Stomach (tissue), 9 donors: Measurements from ENCODE around the gene EGFLAM. TPM values are rescaled to one million over a fixed set of nuclear protein-coding genes. Genes with fewer than 3 reads are reported as not detected.

ENCODE experiments used
- DNase-seq, 2 donors: peaks; one replicate each; pipeline versions ENCODE4 v3.0.0 to v3.0.0-alpha.2; 2013 to 2019
- H3K27ac ChIP-seq, 5 donors: fragments of 200-600 bp in 4 of 5; sonication (generic) in 4 of 5; one replicate each; pipeline ENCODE4 v1.5.1; 2013 to 2019; ENCODE audit warnings: mild to moderate bottlenecking in 1 of 5, moderate library complexity in 1 of 5
- H3K27me3 ChIP-seq, 3 donors: fragments of 200-600 bp; sonication (generic); one replicate each; pipeline ENCODE4 v1.5.1; 2017 to 2019; ENCODE audit warnings: mixed run types in 1 of 3
- H3K36me3 ChIP-seq, 4 donors: fragments of 200-600 bp; sonication (generic); 1 replicate in 3 of 4; 2 replicates in 1 of 4; pipeline ENCODE4 v1.5.1; 2016 to 2019
- H3K4me1 ChIP-seq, 4 donors: fragments of 200-600 bp; sonication (generic); one replicate each; pipeline ENCODE4 v1.5.1; 2016 to 2019
- H3K4me3 ChIP-seq, 4 donors: fragments of 200-600 bp; sonication (generic) in 3 of 4; one replicate each; pipeline ENCODE4 v1.5.1; 2016 to 2019; ENCODE audit warnings: mild to moderate bottlenecking in 1 of 4
- H3K9me3 ChIP-seq, 4 donors: fragments of 200-600 bp; sonication (generic); one replicate each; pipeline ENCODE4 v1.5.1; 2016 to 2019
- CTCF ChIP-seq, 7 experiments: fragments of 450-650 bp in 4 of 7; fragments of 200-600 bp in 3 of 7; sonication (generic) in 3 of 7; IDR thresholded peaks; one replicate each; pipeline ENCODE4 v1.5.1; 2016 to 2019; ENCODE audit warnings: antibody characterized with exemption in 7 of 7, control low read depth in 2 of 7, mild to moderate bottlenecking in 1 of 7
- EP300 ChIP-seq: sonication (generic); formaldehyde crosslinking; IDR thresholded peaks from one replicate; pipeline ENCODE4 v1.6.1; 2017; ENCODE audit warnings: antibody characterized with exemption
- POLR2A ChIP-seq, 4 donors: fragments of 450-650 bp; IDR thresholded peaks; one replicate each; pipeline ENCODE4 v1.6.1; 2016; ENCODE audit warnings: antibody characterized with exemption in 4 of 4, control low read depth in 2 of 4, mild to moderate bottlenecking in 1 of 4, moderate library complexity in 1 of 4
- POLR2AphosphoS5 ChIP-seq, 3 donors: sonication (generic); formaldehyde crosslinking; IDR thresholded peaks; one replicate each; pipeline ENCODE4 v1.6.1; 2016; ENCODE audit warnings: antibody characterized with exemption in 3 of 3
- WGBS, 5 donors: extraction: QIAGEN DNeasy Blood & Tissue Kit in 3 of 5; methylation state at CpG; one replicate each; pipeline versions ENCODE4 v1.1.5 to v1.1.7; 2013 to 2018; 5-methylcytosine and 5-hydroxymethylcytosine counted together
- intact Hi-C: fragments of 100-400 bp; cut with DNase I; formaldehyde crosslinking; loops from one replicate; pipeline ENCODE4 v1.15.1; 2023; ENCODE audit warnings: low total_unique reads
- polyA plus RNA-seq, 3 donors: library from polyadenylated mRNA; stranded (reverse); fragments of 200-250 nt; gene quantifications; one replicate each; pipeline ENCODE4 v1.2.3, GENCODE V29; 2013
- total RNA-seq, 5 donors: library from RNA; depleted of rRNA; stranded (reverse); fragments of >200 nt; gene quantifications; one replicate each; pipeline versions ENCODE4 v1.1.0 to v1.2.3, GENCODE V29; 2014 to 2016
- donor health status: healthy with polysubstance abuse.
- donor health status: Bipolar disorder and iron deficiency.
- donor health status: healthy.

The EGFLAM gene
- total and polyA plus RNA-seq, 8 donors: 0.61 to 5.9 (median 1.4) TPM; not detected in 3

DNA sequence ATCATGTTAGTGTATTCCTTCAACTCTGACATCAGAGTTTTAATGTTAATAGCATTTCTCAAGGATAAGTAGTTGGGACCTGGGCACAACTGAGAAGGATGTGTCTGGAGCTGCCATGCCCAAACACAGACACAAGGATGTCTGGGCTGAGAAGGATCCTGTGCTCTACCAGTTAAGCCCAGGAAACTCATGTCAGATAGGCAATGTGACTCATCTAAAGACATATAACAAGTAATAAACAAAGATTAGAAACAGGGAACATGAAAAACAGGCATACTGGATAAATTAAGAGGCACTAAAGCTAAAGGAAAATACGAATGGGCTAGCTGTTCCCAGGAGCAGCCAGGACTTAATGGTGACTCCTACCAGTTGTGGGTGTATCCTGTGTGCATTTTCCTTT lies 9.1 kb upstream of the EGFLAM start:
- WGBS, 5 donors: 18 to 65% (median 25%) methylated on average over 1 of the region's 1 CpG
- intact Hi-C loops: no loop called here
- Histone ChIP-seq H3K27ac (no peak overlapping the region), H3K9me3 (peaks cover 0 to 6% (median 0%) of the 10 kb centered on the region in 4 donors), H3K4me3 (no peak overlapping the region), H3K4me1 (no peaks in the 10 kb centered on the region), H3K36me3 (no peaks in the 10 kb centered on the region), H3K27me3 (peaks cover 0 to 20% (median 0%) of the 10 kb centered on the region in 3 donors)
- no peak for DNase-seq
- no peak for TF ChIP-seq CTCF (IDR thresholded peaks at IDR 0.05)
- TF ChIP-seq POLR2A (IDR thresholded peaks at IDR 0.05): no peak
- no peak for TF ChIP-seq POLR2AphosphoS5 (IDR thresholded peaks at IDR 0.05)
- no peak for TF ChIP-seq EP300

DNA sequence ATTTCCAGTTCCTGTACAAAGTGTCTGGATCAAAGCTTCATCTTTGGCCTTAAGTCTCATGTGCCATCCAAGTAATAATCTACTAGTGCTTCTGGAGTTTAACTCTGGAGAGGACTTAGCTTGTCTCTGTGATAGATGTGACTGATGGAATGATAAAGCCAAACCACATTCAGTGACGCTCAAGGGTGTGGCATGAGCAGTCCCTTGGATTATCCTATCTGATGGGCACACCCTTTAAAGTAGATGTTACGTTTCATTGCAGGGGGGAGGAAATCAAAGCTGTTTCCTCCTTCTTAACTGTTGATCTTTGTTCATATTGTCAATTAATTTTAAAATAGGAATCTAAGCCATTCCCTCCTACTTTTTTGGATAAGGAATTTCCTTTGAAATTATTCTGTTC lies 8.5 kb upstream of the EGFLAM start:
- WGBS, 5 donors: 48 to 69% (median 57%) methylated on average over 2 of the region's 2 CpGs
- Histone ChIP-seq H3K36me3 (no peaks in the 10 kb centered on the region), H3K4me1 (no peaks in the 10 kb centered on the region), H3K9me3 (peaks cover 0 to 6% (median 0%) of the 10 kb centered on the region in 4 donors), H3K4me3 (no peak overlapping the region), H3K27me3 (peaks cover 0 to 20% (median 0%) of the 10 kb centered on the region in 3 donors), H3K27ac (no peak overlapping the region)
- DNase-seq: no peak
- intact Hi-C loops: no loop called here
- TF ChIP-seq POLR2AphosphoS5 (IDR thresholded peaks at IDR 0.05) (no peak), EP300 (no peak), CTCF (IDR thresholded peaks at IDR 0.05) (no peak), POLR2A (IDR thresholded peaks at IDR 0.05) (no peak)

- no peak for DNase-seq
Measured at GRCh38 chr5:38250763-38251448, 7.5 kb upstream of the EGFLAM start.

DNA sequence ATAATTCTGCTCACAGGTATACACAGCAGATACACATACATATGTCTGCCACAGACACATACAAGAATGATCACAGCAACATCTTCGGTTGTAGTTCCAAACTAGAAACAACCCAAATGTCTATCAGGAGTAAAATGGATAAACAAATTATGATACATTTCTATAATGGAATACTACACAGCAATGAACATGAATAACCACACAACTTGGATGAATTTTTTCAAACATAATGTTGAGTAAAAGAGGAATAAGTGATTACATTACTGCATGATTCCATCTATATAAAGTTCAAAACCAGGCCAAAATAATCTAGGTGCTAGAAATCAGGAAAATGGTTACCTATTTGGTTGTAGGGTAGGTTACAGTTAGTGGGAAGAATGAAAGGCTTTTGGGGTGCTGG lies 4.6 kb upstream of the EGFLAM start:
- intact Hi-C loops: no loop called here
- 82 to 93% (median 82%) methylated on average over 1 of the region's 1 CpG for WGBS, 5 donors
- H3K4me1 ChIP-seq: peaks cover 13 to 22% (median 18%) of the 10 kb centered on the region in 4 donors

More at GRCh38 chr5:38250763-38251448, 7.5 kb upstream of the EGFLAM start:
- Histone ChIP-seq H3K36me3 (no peaks in the 10 kb centered on the region), H3K27ac (no peak overlapping the region), H3K9me3 (peaks cover 0 to 6% (median 0%) of the 10 kb centered on the region in 4 donors), H3K27me3 (peaks cover 0 to 27% (median 0%) of the 10 kb centered on the region in 3 donors), H3K4me3 (no peak overlapping the region), H3K4me1 (no peaks in the 10 kb centered on the region)
- intact Hi-C loops: no loop called here
- WGBS, 5 donors: 72 to 81% (median 79%) methylated on average over 8 of the region's 8 CpGs
- TF ChIP-seq POLR2A (IDR thresholded peaks at IDR 0.05): no peak
- no peak for TF ChIP-seq EP300
- no peak for TF ChIP-seq CTCF (IDR thresholded peaks at IDR 0.05)
- TF ChIP-seq POLR2AphosphoS5 (IDR thresholded peaks at IDR 0.05): no peak

More for the DNA sequence above, 4.6 kb upstream of the EGFLAM start:
- TF ChIP-seq POLR2AphosphoS5 (IDR thresholded peaks at IDR 0.05) (no peak), EP300 (no peak), CTCF (IDR thresholded peaks at IDR 0.05) (no peak)
- DNase-seq: no peak
- peaks cover 0 to 6% (median 0%) of the 10 kb centered on the region in 4 donors for H3K9me3 ChIP-seq
- H3K27ac ChIP-seq: no peak overlapping the region
- no peaks in the 10 kb centered on the region for H3K36me3 ChIP-seq
- H3K4me3 ChIP-seq: no peak overlapping the region
- H3K27me3 ChIP-seq: peaks cover 9 to 55% (median 22%) of the 10 kb centered on the region in 3 donors
